ENCODE results near the gene TMEM44. TPM values are rescaled to one million over a fixed set of nuclear protein-coding genes. Genes with fewer than 3 reads are reported as not detected.

The TMEM44 gene
- total and polyA plus RNA-seq, 2 donors (not counting 3 experiments of a cell fraction or from before 2014, with no cell fraction given), result 93.8 to 125 TPM

GRCh38 chr3:194602669-194603171 is 30.5 kb downstream of the TMEM44 start:
- ChIA-PET CTCF (interaction anchor here (1.1 kb wide), 1 partner anchor 8 kb away, joined by 14 read pairs; no protein-coding TSS in a partner anchor), POLR2A (no interaction called here)
- no TSS peak for BruUV-seq (replicated peaks)
- Histone ChIP-seq H3K4me3 (replicated peaks in 1 of 3; ENCODE audit: insufficient read depth in 1 of 3, low read depth in 1 of 3, low read length in 3 of 3) (no peak overlapping the region), H2AFZ (ENCODE audit: low read depth, low read length) (no peak overlapping the region), H3K79me2 (ENCODE audit: control insufficient read depth, insufficient read depth, low read length) (no peaks in the 10 kb centered on the region), H3K9me1 (replicated peaks; ENCODE audit: control insufficient read depth, extremely low read depth, insufficient read depth, low read length) (no peaks in the 10 kb centered on the region), H3K27ac (ENCODE audit: insufficient read depth, low read depth, low read length) (no peak overlapping the region), H3K9me3 (replicated peaks; ENCODE audit: control insufficient read depth, insufficient read depth, low read length) (no peaks in the 10 kb centered on the region), H4K20me1 (replicated peaks; ENCODE audit: control insufficient read depth, extremely low read depth, insufficient read depth, low read length) (no peaks in the 10 kb centered on the region), H3K27me3 (ENCODE audit: control insufficient read depth in 2 of 2, insufficient read depth in 2 of 2, low read length in 2 of 2) (no peaks in the 10 kb centered on the region), H3K4me1 (ENCODE audit: control insufficient read depth, extremely low read depth, insufficient read depth, low read length) (no peaks in the 10 kb centered on the region), H3K4me2 (ENCODE audit: insufficient read depth, low read length) (no peak overlapping the region), H3K9ac (replicated peaks; ENCODE audit: extremely low read depth, insufficient read depth, low read length) (no peak overlapping the region), H3K36me3 (ENCODE audit: control insufficient read depth in 2 of 2, extremely low read depth in 1 of 2, insufficient read depth in 2 of 2, low read length in 2 of 2) (peaks cover 15 to 51% of the 10 kb centered on the region in 2 experiments)
- TF ChIP-seq EZH2 (IDR thresholded peaks at IDR 0.05; ENCODE audit: borderline replicate concordance, low read depth, low read length, severe bottlenecking) (no peak), MAX (IDR thresholded peaks at IDR 0.05; ENCODE audit: insufficient read depth, insufficient read length) (no peak), POLR2A (IDR thresholded peaks at IDR 0.05; ENCODE audit: low read depth, low read length) (no peak), CTCF (IDR thresholded peaks at IDR 0.05; ENCODE audit: extremely low read depth in 1 of 2, insufficient read depth in 1 of 2, low read depth in 1 of 2, low read length in 2 of 2) (no peak), GATA2 (IDR thresholded peaks at IDR 0.05; ENCODE audit: insufficient read depth, insufficient read length, low read depth, low read length) (no peak), FOS (IDR thresholded peaks at IDR 0.05; ENCODE audit: borderline replicate concordance, insufficient read depth, low read length) (no peak), MYC (IDR thresholded peaks at IDR 0.05; ENCODE audit: low read depth, low read length) (no peak), JUN (IDR thresholded peaks at IDR 0.05; ENCODE audit: borderline replicate concordance, insufficient read depth, insufficient read length, low read depth) (no peak), POLR2AphosphoS5 (IDR thresholded peaks at IDR 0.05; ENCODE audit: insufficient read depth, low read depth, low read length) (no peak)
- dilution Hi-C loops (cut with MboI; ENCODE audit: extremely low pct_ligation_motif_present, low sequenced_read_pairs) (no loop called here), intact Hi-C loops (cut with micrococcal nuclease) (no loop called here)
- no peak for DNase-seq (ENCODE audit: low read depth, low spot score)
- no peak for FAIRE-seq
